Testis (tissue), 2 donors: Measurements from ENCODE around the gene FBXL22.

ENCODE experiments used
- POLR2A ChIP-seq: fragments of 450-650 bp; IDR thresholded peaks from one replicate; pipeline ENCODE4 v1.6.1; 2017; ENCODE audit warnings: antibody characterized with exemption, mild to moderate bottlenecking, moderate library complexity
- TF ChIP-seq, protein P1 (sequence below), 3 experiments: fragments of 450-650 bp in 2 of 3; fragments of 200-600 bp in 1 of 3; sonication (generic) in 1 of 3; IDR thresholded peaks; one replicate each; pipeline ENCODE4 v1.5.1; 2016 to 2019; ENCODE audit warnings: antibody characterized with exemption in 3 of 3, mild to moderate bottlenecking in 2 of 3, moderate library complexity in 1 of 3

DNA sequence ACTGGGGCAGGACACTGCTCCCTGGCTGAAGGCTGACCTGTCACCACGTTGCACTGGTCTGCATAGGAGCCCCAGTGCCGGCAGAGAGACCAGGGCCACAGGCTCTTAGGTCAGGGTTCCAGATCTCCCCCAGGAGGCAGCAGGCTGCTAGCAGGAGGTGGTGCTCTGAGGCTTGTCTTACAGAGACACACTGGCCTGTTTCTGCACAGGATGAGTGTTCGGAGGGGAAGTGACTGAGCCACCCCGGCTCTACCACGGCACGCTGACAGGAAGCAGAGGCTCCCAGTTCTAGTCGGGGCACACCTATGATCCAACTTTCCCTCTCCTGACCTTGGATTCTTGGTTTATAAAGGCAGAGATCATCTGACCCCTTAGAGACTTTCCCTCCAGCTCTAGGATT is 8.6 kb downstream of the FBXL22 start:
- TF ChIP-seq, protein P1, sequence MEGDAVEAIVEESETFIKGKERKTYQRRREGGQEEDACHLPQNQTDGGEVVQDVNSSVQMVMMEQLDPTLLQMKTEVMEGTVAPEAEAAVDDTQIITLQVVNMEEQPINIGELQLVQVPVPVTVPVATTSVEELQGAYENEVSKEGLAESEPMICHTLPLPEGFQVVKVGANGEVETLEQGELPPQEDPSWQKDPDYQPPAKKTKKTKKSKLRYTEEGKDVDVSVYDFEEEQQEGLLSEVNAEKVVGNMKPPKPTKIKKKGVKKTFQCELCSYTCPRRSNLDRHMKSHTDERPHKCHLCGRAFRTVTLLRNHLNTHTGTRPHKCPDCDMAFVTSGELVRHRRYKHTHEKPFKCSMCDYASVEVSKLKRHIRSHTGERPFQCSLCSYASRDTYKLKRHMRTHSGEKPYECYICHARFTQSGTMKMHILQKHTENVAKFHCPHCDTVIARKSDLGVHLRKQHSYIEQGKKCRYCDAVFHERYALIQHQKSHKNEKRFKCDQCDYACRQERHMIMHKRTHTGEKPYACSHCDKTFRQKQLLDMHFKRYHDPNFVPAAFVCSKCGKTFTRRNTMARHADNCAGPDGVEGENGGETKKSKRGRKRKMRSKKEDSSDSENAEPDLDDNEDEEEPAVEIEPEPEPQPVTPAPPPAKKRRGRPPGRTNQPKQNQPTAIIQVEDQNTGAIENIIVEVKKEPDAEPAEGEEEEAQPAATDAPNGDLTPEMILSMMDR (IDR thresholded peaks at IDR 0.05) = no peak
- no peak for TF ChIP-seq POLR2A
